B cell (primary cell): ENCODE data around the gene TMEM116.

Experiments
- EZH2 ChIP-seq: IDR thresholded peaks from 2 replicates; pipeline ENCODE4 v1.6.1; 2012; ENCODE audit warnings: borderline replicate concordance, low read depth, mild to moderate bottlenecking, moderate library complexity, low read length; ENCODE audit not compliant: insufficient read depth, poor library complexity, severe bottlenecking
- TF ChIP-seq, protein P1 (sequence below): fragments of 200-600 bp; IDR thresholded peaks from one replicate; pipeline ENCODE4 v1.8.0; 2022; ENCODE audit warnings: antibody characterized with exemption, mild to moderate bottlenecking

DNA sequence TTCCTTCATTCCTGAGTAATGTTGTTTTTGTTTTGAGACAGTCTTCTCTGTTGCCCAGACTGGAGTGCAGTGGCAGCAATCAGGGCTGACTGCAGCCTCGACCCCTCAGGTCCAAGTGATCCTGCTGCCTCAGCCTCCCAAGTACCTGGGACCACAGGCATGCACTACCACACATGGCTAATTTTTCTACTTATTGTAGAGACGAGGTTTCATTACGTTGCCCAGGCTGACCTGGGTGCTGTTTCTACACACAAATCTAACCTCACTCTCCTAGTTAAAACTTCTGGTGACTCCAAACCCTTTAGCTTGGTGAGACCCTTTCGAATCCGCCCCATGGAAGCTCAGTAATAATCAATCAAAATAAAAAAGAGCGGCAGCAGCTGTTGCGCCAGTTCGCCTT lies 1.3 kb downstream of the TMEM116 start:
- TF ChIP-seq, protein P1, sequence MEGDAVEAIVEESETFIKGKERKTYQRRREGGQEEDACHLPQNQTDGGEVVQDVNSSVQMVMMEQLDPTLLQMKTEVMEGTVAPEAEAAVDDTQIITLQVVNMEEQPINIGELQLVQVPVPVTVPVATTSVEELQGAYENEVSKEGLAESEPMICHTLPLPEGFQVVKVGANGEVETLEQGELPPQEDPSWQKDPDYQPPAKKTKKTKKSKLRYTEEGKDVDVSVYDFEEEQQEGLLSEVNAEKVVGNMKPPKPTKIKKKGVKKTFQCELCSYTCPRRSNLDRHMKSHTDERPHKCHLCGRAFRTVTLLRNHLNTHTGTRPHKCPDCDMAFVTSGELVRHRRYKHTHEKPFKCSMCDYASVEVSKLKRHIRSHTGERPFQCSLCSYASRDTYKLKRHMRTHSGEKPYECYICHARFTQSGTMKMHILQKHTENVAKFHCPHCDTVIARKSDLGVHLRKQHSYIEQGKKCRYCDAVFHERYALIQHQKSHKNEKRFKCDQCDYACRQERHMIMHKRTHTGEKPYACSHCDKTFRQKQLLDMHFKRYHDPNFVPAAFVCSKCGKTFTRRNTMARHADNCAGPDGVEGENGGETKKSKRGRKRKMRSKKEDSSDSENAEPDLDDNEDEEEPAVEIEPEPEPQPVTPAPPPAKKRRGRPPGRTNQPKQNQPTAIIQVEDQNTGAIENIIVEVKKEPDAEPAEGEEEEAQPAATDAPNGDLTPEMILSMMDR = no peak
- TF ChIP-seq EZH2 = no peak
